Inflammatory macrophage treated with lipopolysaccharide for 4 hours (primary cell): ENCODE data around the gene ELP2.
"Not testable (repeated sequence)": the region's sequence is repeated elsewhere in the genome, so short reads cannot be mapped to it uniquely, and the experiment has no call there.

Source experiments
- DNase-seq: peaks from one replicate; pipeline ENCODE4 v3.0.0-alpha.2; 2020

The ELP2 gene, protein sequence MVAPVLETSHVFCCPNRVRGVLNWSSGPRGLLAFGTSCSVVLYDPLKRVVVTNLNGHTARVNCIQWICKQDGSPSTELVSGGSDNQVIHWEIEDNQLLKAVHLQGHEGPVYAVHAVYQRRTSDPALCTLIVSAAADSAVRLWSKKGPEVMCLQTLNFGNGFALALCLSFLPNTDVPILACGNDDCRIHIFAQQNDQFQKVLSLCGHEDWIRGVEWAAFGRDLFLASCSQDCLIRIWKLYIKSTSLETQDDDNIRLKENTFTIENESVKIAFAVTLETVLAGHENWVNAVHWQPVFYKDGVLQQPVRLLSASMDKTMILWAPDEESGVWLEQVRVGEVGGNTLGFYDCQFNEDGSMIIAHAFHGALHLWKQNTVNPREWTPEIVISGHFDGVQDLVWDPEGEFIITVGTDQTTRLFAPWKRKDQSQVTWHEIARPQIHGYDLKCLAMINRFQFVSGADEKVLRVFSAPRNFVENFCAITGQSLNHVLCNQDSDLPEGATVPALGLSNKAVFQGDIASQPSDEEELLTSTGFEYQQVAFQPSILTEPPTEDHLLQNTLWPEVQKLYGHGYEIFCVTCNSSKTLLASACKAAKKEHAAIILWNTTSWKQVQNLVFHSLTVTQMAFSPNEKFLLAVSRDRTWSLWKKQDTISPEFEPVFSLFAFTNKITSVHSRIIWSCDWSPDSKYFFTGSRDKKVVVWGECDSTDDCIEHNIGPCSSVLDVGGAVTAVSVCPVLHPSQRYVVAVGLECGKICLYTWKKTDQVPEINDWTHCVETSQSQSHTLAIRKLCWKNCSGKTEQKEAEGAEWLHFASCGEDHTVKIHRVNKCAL

DNA sequence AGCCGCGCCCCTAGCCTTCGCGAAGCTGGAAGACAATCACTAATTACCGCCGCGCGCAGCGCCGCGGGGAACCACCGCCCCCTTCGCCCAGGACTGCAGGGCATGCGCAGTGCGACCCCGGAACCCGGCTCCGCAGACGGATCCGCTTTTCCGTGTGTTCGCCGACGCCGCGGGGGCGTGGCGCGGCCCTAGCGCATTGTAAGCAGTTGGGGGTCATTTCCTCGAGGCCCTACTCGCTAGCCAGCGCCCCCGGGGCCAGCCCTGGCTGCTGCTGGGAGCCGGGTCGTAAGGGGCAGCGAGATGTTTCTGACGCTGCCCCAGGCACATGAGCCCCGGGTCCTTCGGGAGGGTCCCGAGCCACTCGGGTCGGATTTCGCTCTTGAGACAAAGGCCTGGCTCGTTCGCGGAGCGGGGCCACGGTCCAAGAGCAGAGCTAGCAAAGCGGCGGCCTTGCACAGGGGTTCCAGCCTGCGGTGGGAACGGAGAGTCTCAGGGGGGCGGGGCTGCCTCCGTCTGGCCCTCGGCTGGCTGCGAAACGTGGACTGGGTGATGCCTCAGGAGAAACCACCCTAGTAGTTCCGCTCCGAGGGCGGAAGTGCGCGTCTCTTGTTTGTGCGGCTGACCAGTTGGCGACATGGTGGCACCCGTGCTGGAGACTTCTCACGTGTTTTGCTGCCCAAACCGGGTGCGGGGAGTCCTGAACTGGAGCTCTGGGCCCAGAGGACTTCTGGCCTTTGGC lies at the start of gene ELP2, which contains the start of gene SLC39A6:
ELP2 (plus strand) TSS at position 600 of the 739 bp plus-strand sequence; CDS start at position 635, 35 bp downstream.
SLC39A6 (minus strand) TSS at position 41 of the 739 bp plus-strand sequence. CDS start 2,333 bp downstream, outside the sequence.
- peak; percentile 97 for DNase-seq

DNA sequence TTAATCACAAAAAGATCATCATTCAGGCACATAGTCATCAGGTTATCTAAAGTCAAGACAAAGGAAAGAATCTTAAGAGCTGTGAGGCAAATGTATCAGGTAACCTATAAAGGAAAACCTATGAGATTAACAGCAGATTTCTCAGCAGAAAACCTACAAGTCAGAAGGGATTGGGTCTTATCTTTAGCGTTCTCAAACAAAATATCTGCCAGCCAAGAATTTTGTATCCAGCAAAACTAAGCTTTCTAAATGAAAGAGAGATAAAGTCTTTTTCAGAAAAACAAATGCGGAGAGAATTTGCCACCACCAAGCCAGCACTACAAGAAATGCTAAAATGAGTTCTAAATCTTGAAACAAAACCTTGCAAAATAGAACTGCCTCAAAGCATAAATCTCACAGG lies 48.6 kb upstream of the ELP2 start:
- DNase-seq, result not testable (repeated sequence)

DNA sequence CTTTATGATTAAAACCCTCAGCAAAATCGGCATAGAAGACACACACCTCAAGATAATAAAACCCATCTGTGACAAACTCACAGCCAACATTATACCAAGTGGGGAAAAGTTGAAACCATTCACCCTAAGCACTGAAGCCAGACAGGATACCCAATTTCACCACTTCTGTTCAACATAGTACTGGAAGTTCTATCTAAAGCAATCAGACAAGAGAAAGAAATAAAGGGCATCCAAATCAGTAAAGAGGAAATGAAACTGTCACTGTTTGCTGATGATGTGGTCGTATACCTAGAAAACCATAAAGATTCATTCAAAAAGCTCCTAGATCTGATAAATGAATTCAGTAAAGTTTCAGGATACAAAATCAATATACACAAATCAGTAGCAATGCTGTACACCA lies 46.0 kb upstream of the ELP2 start:
- no peak for DNase-seq

DNA sequence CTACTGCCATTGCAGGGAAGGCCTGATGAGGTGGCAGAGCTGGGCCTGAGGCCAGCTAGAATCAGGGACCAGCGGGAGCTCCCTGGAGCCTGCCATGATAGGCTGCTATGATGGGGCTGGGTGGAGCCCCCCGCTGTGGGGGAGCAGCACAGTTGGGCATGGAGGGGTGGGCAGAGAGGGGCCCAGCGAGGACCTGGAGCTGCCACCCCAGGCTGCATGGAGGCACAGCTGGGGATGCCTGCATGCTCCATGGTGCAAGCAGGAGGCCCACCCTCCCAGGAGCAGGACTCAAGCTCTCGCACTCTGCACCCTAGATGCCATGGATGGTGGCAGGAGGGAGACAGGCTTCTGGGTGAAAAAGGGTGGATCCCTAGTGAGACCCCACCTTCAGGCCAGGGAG lies 44.5 kb upstream of the ELP2 start:
- DNase-seq, result no peak

DNA sequence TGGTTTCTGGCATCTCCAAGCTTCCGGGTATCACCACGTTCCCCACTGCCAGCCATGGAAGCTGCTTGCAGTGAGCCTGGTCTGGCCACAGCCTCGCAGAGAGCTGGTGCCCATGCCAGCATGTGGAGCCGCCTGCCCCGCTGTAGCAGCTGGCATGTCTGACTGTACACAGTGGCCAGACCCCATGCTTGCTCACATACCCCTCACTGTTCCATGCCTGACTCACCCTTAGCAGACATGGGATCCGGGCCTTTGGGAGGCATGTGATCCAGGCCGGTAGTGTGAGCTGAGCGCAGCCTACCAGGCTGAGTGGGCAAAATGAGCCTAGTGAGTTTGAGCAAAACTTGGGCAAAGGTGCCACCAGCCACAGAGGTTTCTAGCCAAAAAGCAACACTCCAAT lies 43.5 kb upstream of the ELP2 start:
- DNase-seq, result no peak

DNA sequence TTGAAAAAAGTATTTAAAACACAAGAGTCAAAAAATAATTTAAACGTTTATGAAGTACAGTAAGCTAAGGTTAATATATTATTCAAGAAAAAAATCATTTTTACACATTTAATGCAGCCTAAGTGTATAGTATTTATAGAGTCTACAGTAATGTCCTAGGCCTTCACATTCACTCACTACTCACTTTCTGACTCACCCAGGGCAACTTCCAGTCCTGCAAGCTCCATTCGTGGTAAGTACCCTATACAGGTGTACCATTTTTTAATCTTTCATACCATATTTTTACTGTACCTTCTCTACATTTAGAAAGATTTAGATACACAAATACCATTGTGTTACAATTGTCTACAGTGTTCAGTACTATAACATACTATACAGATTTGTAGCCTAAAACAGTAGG lies 41.4 kb upstream of the ELP2 start:
- no peak for DNase-seq

DNA sequence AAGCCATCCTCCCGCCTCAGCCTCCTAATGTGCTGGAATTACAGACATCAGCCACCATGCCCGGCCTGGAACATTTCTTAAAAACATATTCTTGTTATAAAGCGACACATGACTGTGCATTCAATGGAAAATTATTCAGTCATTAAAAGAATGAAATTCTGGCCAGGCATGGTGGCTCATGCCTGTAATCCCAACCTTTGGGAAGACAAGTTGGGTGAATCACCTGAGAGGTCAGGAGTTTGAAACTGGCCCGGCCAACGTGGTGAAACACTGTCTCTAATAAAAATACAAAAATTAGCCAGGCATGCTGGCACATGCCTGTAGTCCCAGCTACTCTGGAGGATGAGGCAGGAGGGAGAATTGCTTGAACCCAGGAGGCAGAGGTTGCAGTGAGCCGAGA lies 40.7 kb upstream of the ELP2 start:
- DNase-seq, result no peak

DNA sequence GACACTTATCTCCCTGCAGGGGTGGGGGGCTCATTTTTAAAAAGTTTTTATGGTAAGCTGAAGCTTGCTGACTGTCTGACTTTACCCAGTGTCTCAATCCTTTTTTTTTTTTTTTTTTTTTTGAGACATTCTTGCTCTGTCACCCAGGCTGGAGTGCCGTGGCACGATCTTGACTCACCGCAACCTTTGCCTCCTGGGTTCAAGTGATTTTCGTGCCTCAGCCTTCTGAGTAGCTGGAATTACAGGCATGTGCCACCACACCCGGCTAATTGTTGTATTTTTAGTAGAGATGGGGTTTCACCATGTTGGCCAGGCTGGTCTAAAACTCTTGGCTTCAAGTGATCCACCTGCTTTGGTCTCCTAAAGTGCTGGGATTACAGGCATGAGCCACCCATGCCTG lies 37.6 kb upstream of the ELP2 start:
- DNase-seq, result not testable (repeated sequence)

DNA sequence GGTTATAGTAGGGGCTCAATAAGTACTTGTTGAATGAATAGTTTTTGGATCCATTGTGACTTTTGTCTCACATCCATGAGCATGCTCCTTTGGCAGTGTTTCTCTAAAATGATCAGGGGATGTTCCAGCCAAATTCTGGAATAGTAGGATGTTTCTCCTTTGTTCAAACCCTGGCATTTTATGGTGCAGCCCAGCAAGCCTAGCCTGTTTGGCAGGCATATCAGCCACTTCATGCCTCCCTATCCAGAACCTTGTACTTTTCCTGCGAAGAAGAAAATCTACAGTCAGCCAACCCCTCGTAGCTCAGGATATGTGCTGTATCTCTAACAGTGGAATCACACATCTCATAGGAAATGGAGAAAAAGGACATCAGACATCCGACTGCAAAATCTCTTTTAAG lies 35.3 kb upstream of the ELP2 start:
- no peak for DNase-seq

DNA sequence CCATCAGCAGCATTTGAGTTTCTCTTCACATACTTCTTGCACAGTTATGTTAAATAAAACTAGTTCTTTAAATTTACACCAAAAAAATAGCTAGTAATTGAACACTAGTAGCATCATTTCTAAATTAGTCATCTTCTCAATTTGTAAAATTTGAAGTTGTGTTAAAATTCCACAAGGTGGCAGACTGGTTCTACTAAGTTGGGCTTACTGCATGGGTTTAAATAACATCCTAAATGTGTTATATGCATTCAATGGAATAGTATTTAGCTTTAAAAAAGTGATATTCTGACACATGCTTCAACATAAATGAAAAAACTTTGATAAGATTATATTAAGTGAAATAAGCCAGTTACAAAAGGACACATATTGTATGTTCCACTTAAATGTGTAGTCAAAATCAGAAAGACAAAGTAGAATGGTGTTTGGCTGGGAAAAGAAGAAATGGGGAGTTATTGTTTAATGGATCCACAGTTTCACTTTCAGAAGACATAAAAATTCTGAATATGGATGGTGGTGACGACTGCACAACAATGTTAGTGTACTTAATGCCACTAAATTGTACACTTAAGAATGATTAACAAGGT lies 33.7 kb upstream of the ELP2 start:
- DNase-seq, result peak; percentile 69

DNA sequence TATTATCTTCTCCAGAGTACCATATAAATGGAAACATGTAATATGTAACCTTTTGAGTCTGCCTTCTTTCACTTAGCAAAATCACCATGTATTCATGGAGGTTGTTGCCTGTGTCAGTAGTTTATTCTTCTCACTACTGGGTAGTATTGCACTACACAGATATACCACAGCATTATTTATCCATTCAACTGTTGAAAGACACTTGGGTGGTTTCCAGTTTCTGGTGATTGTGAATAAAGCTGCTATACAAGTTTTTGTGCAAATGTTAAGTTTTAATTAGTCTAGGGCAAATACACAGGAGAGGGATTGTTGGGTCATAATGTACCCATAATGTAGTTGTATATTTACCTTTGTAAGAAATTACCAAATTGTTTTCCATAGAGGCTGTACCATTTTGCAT lies 32.7 kb upstream of the ELP2 start:
- no peak for DNase-seq

DNA sequence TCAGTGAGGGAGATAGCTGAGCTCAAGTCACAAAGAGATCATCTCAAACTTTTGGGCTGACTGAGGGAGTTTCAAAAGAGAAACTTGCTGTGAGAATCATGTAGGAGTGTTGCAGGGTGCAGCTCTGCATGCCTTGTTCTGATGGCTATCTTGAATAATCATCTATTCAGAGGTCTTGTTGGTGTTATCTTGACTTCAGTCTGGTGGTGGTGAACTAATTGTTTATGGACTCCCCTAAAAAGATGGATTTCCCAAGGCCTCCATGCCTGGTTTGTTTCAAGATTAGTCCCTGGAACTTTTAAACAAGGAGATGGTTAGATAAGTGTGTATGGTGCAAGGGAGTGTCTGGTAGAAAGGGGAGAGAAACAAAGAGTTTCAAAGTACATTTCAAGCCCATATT lies 30.4 kb upstream of the ELP2 start:
- no peak for DNase-seq

DNA sequence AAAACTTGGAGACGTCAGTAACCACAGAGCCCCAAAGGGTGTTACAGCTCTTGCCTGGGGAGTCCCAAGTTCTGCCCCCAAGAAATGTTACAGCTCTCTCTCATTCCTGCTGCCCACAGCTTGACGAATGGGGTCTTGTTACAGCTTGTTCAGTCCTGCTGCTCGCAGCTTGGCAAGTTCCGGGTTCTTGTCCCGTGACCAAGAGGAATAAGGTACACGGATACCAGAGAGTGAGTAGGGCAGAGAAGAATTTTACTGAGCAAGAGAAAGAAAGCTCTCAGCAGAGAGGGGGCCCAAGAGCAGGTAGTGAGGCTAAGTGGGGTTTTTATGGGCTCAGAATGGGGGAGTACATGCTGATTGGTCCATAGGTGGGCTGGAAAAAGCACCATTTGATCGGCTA lies 27.8 kb upstream of the ELP2 start:
- DNase-seq, result no peak

DNA sequence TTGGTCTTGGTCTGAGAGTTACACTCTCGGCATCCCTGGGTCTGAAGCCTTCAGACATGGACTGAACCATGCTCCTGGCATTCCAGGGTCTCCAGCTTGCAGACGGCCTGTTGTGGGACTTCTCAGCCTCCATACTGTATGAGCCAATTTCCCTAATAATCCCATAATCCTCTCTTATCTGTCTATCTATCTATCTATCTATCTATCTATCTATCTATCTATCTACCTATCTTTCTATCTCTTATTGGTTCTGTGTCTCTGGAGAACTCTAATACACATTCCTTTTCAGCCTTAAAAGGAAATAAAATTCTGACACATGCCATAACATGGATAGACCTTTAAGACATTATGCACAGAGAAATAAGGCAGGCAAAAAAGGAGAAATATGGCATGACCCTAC lies 24.9 kb upstream of the ELP2 start:
- DNase-seq, result no peak

DNA sequence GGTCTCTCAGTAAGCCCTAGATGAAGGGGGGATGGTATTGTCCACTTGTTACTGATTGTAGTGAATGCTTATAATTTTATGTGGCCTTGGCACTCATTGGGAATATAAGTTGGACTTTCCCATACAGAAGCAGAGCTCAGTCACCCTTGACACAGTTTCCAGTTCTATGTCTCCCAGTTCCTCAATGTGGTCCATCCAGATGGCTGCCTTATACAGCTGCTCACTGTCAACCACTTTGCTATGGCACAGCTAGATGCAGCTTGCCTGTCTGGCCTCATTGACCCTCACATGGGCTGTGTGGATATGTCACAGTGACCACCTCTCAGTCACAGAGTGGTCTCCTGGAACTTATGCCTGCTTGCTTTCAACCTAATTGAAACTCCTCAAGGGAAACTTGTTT lies 22.2 kb upstream of the ELP2 start:
- DNase-seq, result peak; percentile 42

DNA sequence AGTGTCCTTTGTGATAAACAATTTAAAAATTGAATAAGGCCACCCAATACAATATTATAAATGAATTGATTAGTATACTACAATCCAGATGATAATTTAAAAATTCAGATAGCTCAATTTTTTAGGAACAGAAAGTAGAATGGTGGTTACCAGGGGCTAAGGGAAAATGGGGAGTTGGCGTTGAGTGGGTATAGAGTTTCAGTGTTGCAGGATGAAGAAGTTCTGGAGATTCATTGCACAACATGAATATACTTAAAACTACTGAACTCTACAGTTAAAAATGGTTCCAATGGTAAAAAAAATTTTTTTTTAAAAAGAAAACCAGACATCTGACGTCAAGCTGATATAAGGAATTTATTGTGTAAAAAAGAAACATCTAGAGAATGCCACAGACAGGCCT lies 21.5 kb upstream of the ELP2 start:
- DNase-seq, result peak; percentile 57

DNA sequence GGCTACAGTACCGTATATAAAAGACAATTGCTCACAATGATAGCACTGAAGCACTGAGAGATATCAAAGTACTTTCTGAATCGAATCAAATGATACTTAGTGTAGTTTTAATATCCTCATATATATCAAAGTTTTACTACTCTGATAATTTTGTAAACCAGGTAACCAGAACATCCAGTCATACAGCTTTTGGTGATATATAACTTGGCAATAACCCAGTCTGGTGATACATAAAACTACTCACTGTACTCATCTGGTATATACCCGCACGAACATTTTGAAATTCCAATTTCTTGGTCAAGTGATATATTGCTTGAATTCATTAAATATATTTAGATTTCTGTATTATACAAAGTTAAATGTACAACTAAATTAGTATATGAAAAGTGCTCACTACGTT lies 21.1 kb upstream of the ELP2 start:
- no peak for DNase-seq

DNA sequence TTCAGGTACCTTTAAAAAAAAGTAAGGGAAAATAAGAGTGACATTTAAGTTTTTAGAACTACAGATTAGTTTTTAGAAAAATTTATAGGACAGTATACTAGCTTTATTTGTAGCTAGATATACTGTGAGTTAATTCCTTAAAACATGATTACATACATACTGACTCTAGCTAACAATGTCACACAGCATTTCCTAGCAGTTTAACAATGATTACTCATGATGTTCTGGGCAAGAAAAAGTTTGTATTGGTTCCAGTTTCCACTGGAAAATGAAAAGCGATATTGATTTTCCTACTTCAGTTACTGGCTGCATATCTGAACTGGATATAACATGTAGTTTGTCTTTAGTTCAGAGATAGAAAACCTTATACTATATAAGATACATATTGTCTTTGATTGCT lies 20.0 kb upstream of the ELP2 start:
- no peak for DNase-seq

DNA sequence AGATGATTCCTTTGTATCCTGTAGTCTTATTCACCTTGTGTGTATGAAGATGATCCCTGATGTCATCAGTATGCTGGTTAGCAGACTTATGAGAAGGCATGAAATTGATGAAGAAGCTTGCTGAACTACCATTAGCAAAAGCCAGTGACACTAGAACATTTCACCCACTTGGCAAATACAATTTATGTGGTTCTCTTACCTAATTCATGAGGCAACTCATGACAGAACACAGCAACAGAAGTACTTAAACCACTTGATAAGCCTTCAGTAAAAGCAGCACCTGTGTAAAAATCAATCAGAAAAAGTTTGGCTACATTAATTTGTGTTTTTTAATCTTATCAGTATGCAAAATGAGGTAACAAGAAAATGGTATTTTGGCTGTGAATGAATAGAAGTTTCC lies 17.4 kb upstream of the ELP2 start:
- DNase-seq, result no peak

DNA sequence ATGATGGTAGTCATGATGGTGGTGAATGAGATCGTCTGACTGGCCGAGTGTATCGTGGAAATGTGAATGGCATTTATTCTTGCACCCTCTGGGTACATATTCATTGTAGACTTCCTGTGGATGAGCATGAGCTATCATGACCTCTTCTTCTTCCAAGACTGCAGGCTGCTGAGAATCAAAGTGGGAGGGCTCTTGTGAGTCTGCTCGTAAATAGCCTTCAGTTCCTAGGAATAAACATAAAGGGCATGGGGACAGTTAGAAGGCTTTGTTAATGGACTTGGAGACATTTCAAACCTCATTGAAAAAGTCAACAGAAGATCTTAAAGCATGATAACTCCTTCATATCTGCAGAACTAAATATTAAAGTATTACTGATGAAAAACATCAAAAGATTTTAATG lies 15.4 kb upstream of the ELP2 start:
- no peak for DNase-seq

DNA sequence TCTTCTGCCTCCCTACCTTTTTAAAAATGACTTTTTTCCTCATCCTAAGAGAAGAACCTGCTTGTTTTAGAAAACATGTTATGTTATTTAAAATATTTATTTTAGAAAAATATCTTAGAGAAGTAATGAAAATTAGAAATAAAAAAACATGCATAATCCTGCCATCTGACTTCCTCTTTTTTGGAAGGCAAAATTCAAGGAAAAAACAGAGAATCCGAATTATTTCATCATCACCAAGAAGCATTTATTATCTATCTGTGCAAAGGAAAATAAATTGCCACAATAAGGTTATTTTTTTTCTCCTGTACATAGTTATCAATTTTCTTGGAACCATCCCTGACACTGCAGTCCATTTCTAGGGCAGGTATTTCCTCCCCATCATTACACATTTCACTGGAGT lies 15.0 kb upstream of the ELP2 start:
- no peak for DNase-seq

DNA sequence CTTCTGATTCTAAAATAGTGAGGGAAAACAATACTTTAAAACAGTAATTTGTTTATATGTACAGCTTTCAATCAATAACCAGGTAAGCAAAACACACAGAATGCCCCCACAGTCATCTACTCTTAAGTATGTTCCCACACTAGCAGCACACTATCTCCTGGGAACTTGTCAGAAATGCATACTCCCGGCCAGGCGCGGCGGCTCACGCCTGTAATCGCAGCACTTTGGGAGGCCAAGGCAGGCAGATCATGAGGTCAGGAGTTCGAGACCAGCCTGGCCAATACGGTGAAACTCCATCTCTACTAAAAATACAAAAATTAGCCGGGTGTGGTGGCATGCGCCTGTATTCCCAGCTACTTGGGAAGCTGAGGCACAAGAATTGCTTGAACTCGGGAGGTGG lies 12.9 kb upstream of the ELP2 start:
- not testable (repeated sequence) for DNase-seq

DNA sequence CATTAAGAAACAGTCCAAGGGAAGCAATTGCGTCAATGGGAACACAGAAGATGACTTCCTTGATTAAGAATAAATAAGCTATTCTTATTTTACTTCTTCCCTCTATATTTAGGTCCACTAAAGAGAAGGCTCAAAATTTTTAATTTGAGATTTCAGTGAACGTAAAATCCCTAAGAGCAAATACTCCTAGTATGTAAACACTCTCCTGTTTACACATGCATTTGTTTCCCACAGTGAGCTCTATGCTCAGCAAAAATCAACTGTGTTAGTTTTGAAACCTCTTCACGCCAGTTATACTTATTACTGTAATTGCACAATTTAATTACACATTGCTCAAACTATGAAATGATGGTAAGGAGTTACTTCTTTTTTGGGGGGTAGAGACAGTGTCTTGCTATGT lies 9.4 kb upstream of the ELP2 start:
- no peak for DNase-seq
